ENCODE data around the gene ZNF160. TPM values are rescaled to one million over a fixed set of nuclear protein-coding genes. Genes with fewer than 3 reads are reported as not detected.
A peak's percentile ranks its signal among the peaks of the same experiment; 100 is the strongest.
"Not testable (repeated sequence)": the region's sequence is repeated elsewhere in the genome, so short reads cannot be mapped to it uniquely, and the experiment has no call there.

Gene ZNF160
- total RNA-seq (2014; rRNA removed; shearing (Covaris generic)): 12.0 and 18.2 TPM in 2 replicates

- DNase-seq (ENCODE audit: low spot score): peak; percentile 97
Measured at GRCh38 chr19:53103234-53104203, at the start of gene ZNF160. Gene ZNF160 (minus strand): TSS chr19:53103422. CDS start chr19:53086276, 17,146 bp downstream.

GRCh38 chr19:53147645-53148044 lies 44.4 kb upstream of the ZNF160 start:
- DNase-seq (ENCODE audit: low spot score): no peak

GRCh38 chr19:53140351-53140750 lies 37.1 kb upstream of the ZNF160 start:
- no peak for DNase-seq (ENCODE audit: low spot score)

GRCh38 chr19:53136432-53136831 lies 33.2 kb upstream of the ZNF160 start:
- no peak for DNase-seq (ENCODE audit: low spot score)

- DNase-seq (ENCODE audit: low spot score): no peak
Measured at GRCh38 chr19:53132141-53132991, 29.1 kb upstream of the ZNF160 start, which contains the start of gene ZNF415. Gene ZNF415 (minus strand): TSS chr19:53132910. CDS start chr19:53122676, 10,234 bp downstream.

- DNase-seq (ENCODE audit: low spot score): no peak
Measured at GRCh38 chr19:53131727-53132126, 28.5 kb upstream of the ZNF160 start.

GRCh38 chr19:53131085-53131590 lies 27.9 kb upstream of the ZNF160 start:
- no peak for DNase-seq (ENCODE audit: low spot score)

- no peak for DNase-seq (ENCODE audit: low spot score)
Measured at GRCh38 chr19:53130506-53130905, 27.3 kb upstream of the ZNF160 start.

GRCh38 chr19:53126733-53127526 lies 23.7 kb upstream of the ZNF160 start:
- DNase-seq (ENCODE audit: low spot score): not testable (repeated sequence)

GRCh38 chr19:53123400-53123799 lies 20.2 kb upstream of the ZNF160 start:
- no peak for DNase-seq (ENCODE audit: low spot score)

GRCh38 chr19:53112286-53112685 lies 9.1 kb upstream of the ZNF160 start:
- DNase-seq (ENCODE audit: low spot score): no peak

- DNase-seq (ENCODE audit: low spot score): no peak
Measured at GRCh38 chr19:53109527-53109926, 6.3 kb upstream of the ZNF160 start.

GRCh38 chr19:53102756-53103233 lies 427 bp downstream of the ZNF160 start:
- DNase-seq (ENCODE audit: low spot score): no peak

- no peak for DNase-seq (ENCODE audit: low spot score)
Measured at GRCh38 chr19:53102206-53102755, 941 bp downstream of the ZNF160 start.

- DNase-seq (ENCODE audit: low spot score): no peak
Measured at GRCh38 chr19:53101518-53101917, 1.7 kb downstream of the ZNF160 start.

- DNase-seq (ENCODE audit: low spot score): not testable (repeated sequence)
Measured at GRCh38 chr19:53098570-53098969, 4.7 kb downstream of the ZNF160 start.

- DNase-seq (ENCODE audit: low spot score): not testable (repeated sequence)
Measured at GRCh38 chr19:53096982-53097690, 6.1 kb downstream of the ZNF160 start.

GRCh38 chr19:53096579-53096978 lies 6.6 kb downstream of the ZNF160 start:
- not testable (repeated sequence) for DNase-seq (ENCODE audit: low spot score)

GRCh38 chr19:53094754-53095575 lies 8.3 kb downstream of the ZNF160 start:
- no peak for DNase-seq (ENCODE audit: low spot score)
